ENCODE results near the gene BCDIN3D.

The BCDIN3D gene

GRCh38 chr12:49792976-49793580, 49.8 kb downstream of the BCDIN3D start:
- DNase-seq (ENCODE audit: low read depth), result no peak

GRCh38 chr12:49792181-49792970, 50.5 kb downstream of the BCDIN3D start:
- no peak for TF ChIP-seq CTCF (IDR thresholded peaks at IDR 0.05; ENCODE audit: low read depth, low read length, missing control alignments)
- H3K4me3 ChIP-seq (ENCODE audit: low read depth, low read length), result no peak overlapping the region
- no peak for DNase-seq (ENCODE audit: low read depth)
- in situ Hi-C loops (cut with HindIII; ENCODE audit: low sequenced_read_pairs), result no loop called here

More at GRCh38 chr12:49792976-49793580, 49.8 kb downstream of the BCDIN3D start:
- in situ Hi-C loops (cut with HindIII; ENCODE audit: low sequenced_read_pairs), result no loop called here
- H3K4me3 ChIP-seq (ENCODE audit: low read depth, low read length), result no peak overlapping the region
- TF ChIP-seq CTCF (IDR thresholded peaks at IDR 0.05; ENCODE audit: low read depth, low read length, missing control alignments), result no peak

GRCh38 chr12:49791700-49792099, 51.2 kb downstream of the BCDIN3D start:
- in situ Hi-C loops (cut with HindIII; ENCODE audit: low sequenced_read_pairs), result no loop called here
- no peak overlapping the region for H3K4me3 ChIP-seq (ENCODE audit: low read depth, low read length)
- no peak for TF ChIP-seq CTCF (IDR thresholded peaks at IDR 0.05; ENCODE audit: low read depth, low read length, missing control alignments)
- DNase-seq (ENCODE audit: low read depth), result no peak

- no peak overlapping the region for H3K4me3 ChIP-seq (ENCODE audit: low read depth, low read length)
- in situ Hi-C loops (cut with HindIII; ENCODE audit: low sequenced_read_pairs), result no loop called here
- DNase-seq (ENCODE audit: low read depth), result no peak
- TF ChIP-seq CTCF (IDR thresholded peaks at IDR 0.05; ENCODE audit: low read depth, low read length, missing control alignments), result no peak
Observed at GRCh38 chr12:49790741-49791555, 52.0 kb downstream of the BCDIN3D start.

GRCh38 chr12:49789992-49790391, 52.9 kb downstream of the BCDIN3D start:
- H3K4me3 ChIP-seq (ENCODE audit: low read depth, low read length), result no peak overlapping the region
- no peak for DNase-seq (ENCODE audit: low read depth)
- in situ Hi-C loops (cut with HindIII; ENCODE audit: low sequenced_read_pairs), result no loop called here
- TF ChIP-seq CTCF (IDR thresholded peaks at IDR 0.05; ENCODE audit: low read depth, low read length, missing control alignments), result peak; percentile 17

GRCh38 chr12:49787672-49788071, 55.2 kb downstream of the BCDIN3D start:
- in situ Hi-C loops (cut with HindIII; ENCODE audit: low sequenced_read_pairs), result no loop called here
- no peak for TF ChIP-seq CTCF (IDR thresholded peaks at IDR 0.05; ENCODE audit: low read depth, low read length, missing control alignments)
- DNase-seq (ENCODE audit: low read depth), result no peak
- no peak overlapping the region for H3K4me3 ChIP-seq (ENCODE audit: low read depth, low read length)

All from astrocyte of the cerebellum (primary cell).